GM13977 (cell line): ENCODE data around the gene PGS1.

Source experiments
- DNase-seq: peaks from one replicate; pipeline ENCODE4 v3.0.0; 2012; ENCODE audit warnings: low spot score
- CTCF ChIP-seq: IDR thresholded peaks from 2 replicates; pipeline ENCODE4 v1.5.1; 2012; ENCODE audit warnings: mild to moderate bottlenecking, control low read depth; ENCODE audit not compliant: insufficient read depth; ENCODE audit errors: extremely low read depth, missing control alignments
- in situ Hi-C: fragments of 300-500 bp; cut with MboI; formaldehyde crosslinking; loops from one replicate; pipeline ENCODE4 v1.12.0; 2022; ENCODE audit warnings: low sequenced_read_pairs, low pct_unique_long_range_greater_than_20kb, mixed read lengths, inconsistent platforms; ENCODE audit not compliant: unreplicated experiment

Gene PGS1

DNA sequence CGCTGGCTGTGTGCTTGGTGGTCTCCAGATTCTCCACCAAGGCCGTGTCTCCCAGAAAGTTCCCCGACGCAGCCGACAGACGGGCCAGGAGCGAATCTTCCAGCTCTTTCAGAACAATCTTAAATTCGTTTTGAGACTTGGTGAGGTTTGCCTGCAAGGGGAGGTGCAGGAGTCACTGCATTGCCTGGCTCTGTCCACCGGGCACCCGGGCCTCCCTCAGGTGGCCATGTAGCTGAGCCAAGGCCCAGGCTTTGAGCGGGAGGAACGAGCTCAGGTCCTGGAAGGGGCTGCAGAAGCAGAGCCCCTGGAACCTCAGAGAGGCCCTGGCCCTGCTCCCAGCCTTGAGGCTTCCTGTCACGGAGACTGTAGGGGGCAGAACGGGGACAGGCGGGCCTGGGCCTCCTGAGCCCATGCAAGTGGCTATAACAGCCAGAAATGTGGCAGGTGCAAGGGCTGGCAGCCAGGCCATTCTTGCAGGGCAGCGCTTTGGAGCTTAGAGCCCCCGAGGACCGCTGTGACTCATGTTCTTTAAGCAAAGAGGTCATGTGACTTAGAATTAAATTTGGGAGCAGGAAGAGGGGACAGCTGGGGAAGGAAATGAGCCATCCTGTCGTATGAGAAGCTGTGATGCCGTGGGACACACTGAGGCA is 72.4 kb downstream of the PGS1 start:
- in situ Hi-C loops = no loop called here
- TF ChIP-seq CTCF = no peak
- no peak for DNase-seq

DNA sequence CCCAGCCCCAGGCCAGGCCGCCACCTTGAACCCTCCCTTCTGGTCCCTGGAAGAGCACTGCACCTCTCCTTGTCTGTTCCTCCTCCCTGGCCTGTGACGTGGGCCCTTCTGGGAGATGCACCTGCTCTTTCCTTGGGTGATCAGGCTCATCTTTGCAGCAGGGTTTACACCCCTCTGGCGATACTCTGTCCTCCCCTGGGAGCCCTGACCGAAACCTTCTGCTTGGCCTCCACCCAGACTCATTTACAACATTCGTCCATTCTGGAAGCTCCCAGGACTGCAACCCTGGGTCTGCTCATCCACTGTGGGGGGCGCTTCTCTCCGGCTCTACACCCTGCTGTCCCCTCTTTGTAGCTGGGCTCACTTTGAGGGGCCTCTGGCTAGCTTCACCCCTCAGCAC is 73.3 kb downstream of the PGS1 start:
- DNase-seq = no peak
- in situ Hi-C loops = no loop called here
- no peak for TF ChIP-seq CTCF

GRCh38 chr17:78454346-78454745 is 75.9 kb downstream of the PGS1 start:
- in situ Hi-C loops = no loop called here
- TF ChIP-seq CTCF = no peak

GRCh38 chr17:78458091-78458490 is 79.6 kb downstream of the PGS1 start:
- no peak for TF ChIP-seq CTCF
- no peak for DNase-seq
- in situ Hi-C loops = no loop called here

More at GRCh38 chr17:78454346-78454745, 75.9 kb downstream of the PGS1 start:
- DNase-seq = no peak

DNA sequence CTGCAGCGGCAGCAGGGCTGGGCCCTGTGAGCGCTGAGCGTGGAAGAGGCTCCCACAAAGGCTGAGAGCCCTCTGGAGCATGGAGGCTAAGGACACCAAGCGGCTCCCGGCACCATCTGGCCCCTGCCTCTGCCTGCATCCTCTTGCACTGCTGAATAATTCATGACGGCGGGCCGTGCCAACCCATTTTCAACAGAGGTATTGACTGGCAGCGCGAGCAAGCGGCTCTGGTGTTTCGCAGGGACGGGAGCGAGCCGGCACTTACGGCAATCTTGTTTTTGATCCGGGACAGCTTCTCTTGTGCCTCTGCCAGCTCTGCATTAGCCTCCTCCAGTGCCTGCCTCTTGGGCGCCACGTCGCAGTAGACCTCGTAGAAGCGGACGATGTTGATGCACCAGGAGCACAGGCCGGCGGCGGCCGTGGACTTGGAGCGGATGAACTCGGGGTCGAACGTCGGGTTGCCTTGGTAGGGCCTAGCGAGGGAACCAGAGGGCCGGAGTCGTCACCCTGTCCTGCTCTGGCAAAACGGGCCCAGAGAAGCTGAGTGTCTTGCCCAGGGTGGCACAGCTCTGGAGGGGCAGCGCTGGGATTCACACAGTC is 80.4 kb downstream of the PGS1 start:
- no peak for TF ChIP-seq CTCF
- in situ Hi-C loops = no loop called here
- DNase-seq = no peak

GRCh38 chr17:78459696-78460095 is 81.2 kb downstream of the PGS1 start:
- TF ChIP-seq CTCF = no peak
- DNase-seq = no peak
- in situ Hi-C loops = no loop called here

- no peak for DNase-seq
- no peak for TF ChIP-seq CTCF
- in situ Hi-C loops = no loop called here
Measured at GRCh38 chr17:78460176-78460675, 81.8 kb downstream of the PGS1 start.
